Stimulated activated effector memory CD8-positive, alpha-beta T cell treated with anti-CD3 and anti-CD28 coated beads, Interleukin-12 subunit alpha, Interleukin-12 subunit beta, amount 100 ng/mL, for 72 hours (primary cell): Measurements from ENCODE around the gene TESK1.

Experiments
- ATAC-seq: fragments of 150-1000 bp; cut with Tn5 transposase; 2 replicates; pipeline ENCODE4 v1.10.0; 2021
- DNase-seq, 2 donors: peaks; one replicate each; pipeline ENCODE4 v3.0.0; 2021 to 2022; ENCODE audit warnings: low spot score in 2 of 2
- H3K27ac Mint-ChIP-seq: one replicate; pipeline ENCODE4 v1.8.0; 2022; ENCODE audit warnings: mild to moderate bottlenecking, mixed read lengths
- H3K36me3 Mint-ChIP-seq: one replicate; pipeline ENCODE4 v1.8.0; 2022; ENCODE audit warnings: mild to moderate bottlenecking, mixed read lengths
- H3K4me1 Mint-ChIP-seq: one replicate; pipeline ENCODE4 v1.8.0; 2022; ENCODE audit warnings: mixed read lengths
- H3K4me3 Mint-ChIP-seq: one replicate; pipeline ENCODE4 v1.8.0; 2022; ENCODE audit warnings: mild to moderate bottlenecking, mixed read lengths
- H3K9me3 Mint-ChIP-seq: one replicate; pipeline ENCODE4 v1.8.0; 2022; ENCODE audit warnings: mixed read lengths

Gene TESK1

DNA sequence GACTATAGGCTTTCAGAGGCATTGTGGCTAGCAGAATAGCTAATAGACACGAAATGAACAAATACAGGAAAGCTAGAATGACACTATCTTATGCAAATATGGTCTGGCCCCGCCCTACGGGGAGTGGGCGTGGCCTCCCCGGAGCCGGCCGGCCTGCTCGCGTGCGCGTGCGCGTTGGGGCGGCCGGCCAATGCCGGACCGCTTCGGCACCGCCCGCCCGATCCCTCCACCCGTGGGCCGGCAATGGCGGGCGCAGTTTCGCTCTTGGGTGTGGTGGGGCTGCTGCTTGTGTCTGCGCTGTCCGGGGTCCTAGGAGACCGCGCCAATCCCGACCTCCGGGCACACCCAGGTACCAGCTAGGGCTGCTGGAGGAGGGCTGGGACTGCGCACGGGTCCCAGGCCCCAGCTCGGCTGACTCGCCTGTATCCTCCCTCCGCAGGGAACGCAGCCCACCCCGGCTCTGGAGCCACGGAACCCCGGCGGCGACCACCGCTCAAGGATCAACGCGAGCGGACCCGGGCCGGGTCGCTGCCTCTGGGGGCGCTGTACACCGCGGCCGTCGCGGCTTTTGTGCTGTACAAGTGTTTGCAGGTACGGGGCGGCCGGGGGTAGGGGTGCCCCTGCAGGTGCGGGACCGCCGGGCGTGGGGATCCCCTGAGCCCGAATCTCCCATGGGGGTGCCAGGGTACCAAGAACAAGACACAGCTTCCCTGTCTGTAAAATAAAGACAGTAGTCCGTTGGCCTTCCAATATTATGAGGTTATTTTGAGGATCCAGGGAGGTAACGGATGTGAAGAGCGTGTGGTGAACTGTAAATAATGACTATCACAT lies 53.3 kb downstream of the TESK1 start, which contains the start of gene CCDC107:
CCDC107 (plus strand) TSS at position 156 of the 831 bp plus-strand sequence; CDS start at position 244, 88 bp downstream.
- Mint-ChIP-seq H3K27ac (peak within 1 kb of the TSS; percentile 100), H3K4me1 (peaks cover 69% of the 10 kb centered on the region), H3K9me3 (no peaks in the 10 kb centered on the region), H3K36me3 (peaks cover 71% of the 10 kb centered on the region), H3K4me3 (peak within 1 kb of the TSS; percentile 89)
- peak; percentile 88 to 93 for DNase-seq
- peak; percentile 74 for ATAC-seq

DNA sequence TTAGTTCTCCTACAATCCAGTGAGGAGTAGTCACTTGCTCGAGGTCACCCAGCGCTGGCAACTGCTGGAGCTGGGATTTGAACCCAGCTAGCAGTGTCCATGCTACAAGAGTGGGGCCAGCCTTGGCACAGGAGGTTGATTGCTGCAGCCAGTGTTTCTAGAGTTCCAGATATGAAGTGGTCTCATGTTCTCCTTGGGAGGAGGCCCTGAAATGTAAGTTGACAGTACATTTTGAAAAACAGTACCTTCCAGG lies 53.8 kb downstream of the TESK1 start:
- peak overlapping the region; percentile 89 for H3K4me3 Mint-ChIP-seq
- ATAC-seq (no peak), DNase-seq (no peak)
- peaks cover 73% of the 10 kb centered on the region for H3K4me1 Mint-ChIP-seq
- peak overlapping the region; percentile 100 for H3K27ac Mint-ChIP-seq
- H3K36me3 Mint-ChIP-seq, result peaks cover 76% of the 10 kb centered on the region
- no peaks in the 10 kb centered on the region for H3K9me3 Mint-ChIP-seq

DNA sequence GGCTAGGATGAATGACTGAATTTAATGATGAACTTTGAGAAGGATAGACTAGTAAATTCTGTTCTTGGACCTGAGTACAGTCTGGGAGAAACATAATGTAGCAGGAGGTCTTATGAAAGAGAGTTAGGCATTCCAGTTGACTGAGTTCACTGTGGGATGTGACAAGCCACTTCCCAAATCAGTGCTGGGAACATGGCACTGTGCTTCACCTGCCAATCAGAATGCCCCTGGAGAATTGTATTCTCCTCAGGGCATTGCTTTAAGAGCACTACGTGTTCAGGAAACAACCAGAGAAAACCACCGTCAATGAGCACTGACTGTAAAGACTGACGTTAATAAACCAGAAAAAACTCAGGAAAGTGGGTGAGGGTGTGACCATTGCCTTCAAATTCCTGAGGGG lies 54.3 kb downstream of the TESK1 start:
- Mint-ChIP-seq H3K36me3 (peaks cover 80% of the 10 kb centered on the region), H3K4me1 (peaks cover 77% of the 10 kb centered on the region), H3K9me3 (no peaks in the 10 kb centered on the region), H3K4me3 (peak overlapping the region; percentile 89), H3K27ac (peak overlapping the region; percentile 100)
- DNase-seq (no peak), ATAC-seq (no peak)
